ENCODE results near the gene PEAR1. TPM values are rescaled to one million over a fixed set of nuclear protein-coding genes. Genes with fewer than 3 reads are reported as not detected.

The PEAR1 gene
- total RNA-seq, 3 donors from 2014 or later (not counting 1 experiment from before 2014, with no cell fraction given): 0.52 to 1.4 (median 0.80) TPM

- Histone ChIP-seq H3K9me3 (ENCODE audit: control insufficient read depth, insufficient read depth, low read length) (no peaks in the 10 kb centered on the region), H3K27me3 (ENCODE audit: control insufficient read depth, insufficient read depth, low read length) (peaks cover 2% of the 10 kb centered on the region), H3K36me3 (ENCODE audit: control insufficient read depth, insufficient read depth, low read length) (no peaks in the 10 kb centered on the region), H3K4me3 (ENCODE audit: low read length) (no peak overlapping the region), H3K27ac (ENCODE audit: low read length) (no peak overlapping the region), H3K4me1 (ENCODE audit: control insufficient read depth, insufficient read depth, low read length) (no peaks in the 10 kb centered on the region)
- Mint-ChIP-seq H3K36me3 (no peaks in the 10 kb centered on the region), H3K27ac (no peak overlapping the region), H3K27me3 (ENCODE audit: low read depth in 2 of 2) (peaks cover 37% of the 10 kb centered on the region in 2 donors), H3K4me1 (peaks cover 1 to 12% of the 10 kb centered on the region in 2 donors), H3K9me3 (no peaks in the 10 kb centered on the region), H3K4me3 (no peak overlapping the region)
- 91% methylated on average over 6 of the region's 6 CpGs for WGBS (ENCODE audit: insufficient coverage)
- intact Hi-C loops (cut with micrococcal nuclease): no loop called here
- ATAC-seq (no peak), DNase-seq (no peak)
- TF ChIP-seq CTCF (IDR thresholded peaks at IDR 0.05): no peak
These were observed 39.6 kb downstream of the PEAR1 start for GRCh38 chr1:156933136-156933535.

- no peaks in the 10 kb centered on the region for H3K9me3 ChIP-seq (ENCODE audit: control insufficient read depth, insufficient read depth, low read length)
- no peaks in the 10 kb centered on the region for H3K36me3 Mint-ChIP-seq
- peaks cover 13 to 18% of the 10 kb centered on the region in 2 donors for H3K27me3 Mint-ChIP-seq (ENCODE audit: low read depth in 2 of 2)
- H3K4me1 Mint-ChIP-seq: peaks cover 0 to 11% of the 10 kb centered on the region in 2 donors
- intact Hi-C loops (cut with micrococcal nuclease): no loop called here
- no peaks in the 10 kb centered on the region for H3K27me3 ChIP-seq (ENCODE audit: control insufficient read depth, insufficient read depth, low read length)
- no peak overlapping the region for H3K27ac Mint-ChIP-seq
- no peak overlapping the region for H3K27ac ChIP-seq (ENCODE audit: low read length)
- no peak overlapping the region for H3K4me3 ChIP-seq (ENCODE audit: low read length)
- DNase-seq (no peak), ATAC-seq (no peak)
- TF ChIP-seq CTCF (IDR thresholded peaks at IDR 0.05): no peak
- no peak overlapping the region for H3K4me3 Mint-ChIP-seq
- H3K36me3 ChIP-seq (ENCODE audit: control insufficient read depth, insufficient read depth, low read length): no peaks in the 10 kb centered on the region
- WGBS (ENCODE audit: insufficient coverage): 95% methylated on average over 14 of the region's 17 CpGs
- no peaks in the 10 kb centered on the region for H3K9me3 Mint-ChIP-seq
- no peaks in the 10 kb centered on the region for H3K4me1 ChIP-seq (ENCODE audit: control insufficient read depth, insufficient read depth, low read length)
These were observed 42.1 kb downstream of the PEAR1 start for GRCh38 chr1:156935505-156936128.

GRCh38 chr1:156936191-156936590, 42.7 kb downstream of the PEAR1 start:
- TF ChIP-seq CTCF (IDR thresholded peaks at IDR 0.05): no peak
- H3K36me3 Mint-ChIP-seq: no peaks in the 10 kb centered on the region
- no peak for DNase-seq
- H3K4me1 Mint-ChIP-seq: peaks cover 0 to 5% of the 10 kb centered on the region in 2 donors
- H3K4me3 Mint-ChIP-seq: no peak overlapping the region
- Histone ChIP-seq H3K4me1 (ENCODE audit: control insufficient read depth, insufficient read depth, low read length) (no peaks in the 10 kb centered on the region), H3K27ac (ENCODE audit: low read length) (no peak overlapping the region), H3K9me3 (ENCODE audit: control insufficient read depth, insufficient read depth, low read length) (no peaks in the 10 kb centered on the region), H3K27me3 (ENCODE audit: control insufficient read depth, insufficient read depth, low read length) (no peaks in the 10 kb centered on the region), H3K36me3 (ENCODE audit: control insufficient read depth, insufficient read depth, low read length) (no peaks in the 10 kb centered on the region), H3K4me3 (ENCODE audit: low read length) (no peak overlapping the region)
- H3K9me3 Mint-ChIP-seq: no peaks in the 10 kb centered on the region
- H3K27ac Mint-ChIP-seq: no peak overlapping the region
- no peak for ATAC-seq
- intact Hi-C loops (cut with micrococcal nuclease): no loop called here
- WGBS (ENCODE audit: insufficient coverage): 88% methylated on average over 4 of the region's 5 CpGs
- peaks cover 7 to 16% of the 10 kb centered on the region in 2 donors for H3K27me3 Mint-ChIP-seq (ENCODE audit: low read depth in 2 of 2)

- TF ChIP-seq CTCF (IDR thresholded peaks at IDR 0.05): no peak
- H3K36me3 Mint-ChIP-seq: no peaks in the 10 kb centered on the region
- WGBS (ENCODE audit: insufficient coverage): 84% methylated on average over 10 of the region's 10 CpGs
- H3K4me1 Mint-ChIP-seq: no peaks in the 10 kb centered on the region
- no peak overlapping the region for H3K27ac Mint-ChIP-seq
- intact Hi-C loops (cut with micrococcal nuclease): no loop called here
- no peaks in the 10 kb centered on the region for H3K4me1 ChIP-seq (ENCODE audit: control insufficient read depth, insufficient read depth, low read length)
- H3K4me3 Mint-ChIP-seq: no peak overlapping the region
- DNase-seq (no peak), ATAC-seq (no peak)
- H3K4me3 ChIP-seq (ENCODE audit: low read length): no peak overlapping the region
- peaks cover under 1 to 13% of the 10 kb centered on the region in 2 donors for H3K27me3 Mint-ChIP-seq (ENCODE audit: low read depth in 2 of 2)
- no peaks in the 10 kb centered on the region for H3K27me3 ChIP-seq (ENCODE audit: control insufficient read depth, insufficient read depth, low read length)
- no peaks in the 10 kb centered on the region for H3K9me3 Mint-ChIP-seq
- H3K27ac ChIP-seq (ENCODE audit: low read length): no peak overlapping the region
- H3K36me3 ChIP-seq (ENCODE audit: control insufficient read depth, insufficient read depth, low read length): no peaks in the 10 kb centered on the region
- H3K9me3 ChIP-seq (ENCODE audit: control insufficient read depth, insufficient read depth, low read length): no peaks in the 10 kb centered on the region
These were observed 43.3 kb downstream of the PEAR1 start for GRCh38 chr1:156936721-156937220.
